OCI-LY1 (cell line): ENCODE data around the gene NOTUM.

Experiments
- H2AFZ ChIP-seq: fragments of 200-600 bp; sonication (generic), shearing (Covaris generic); 2 replicates; pipeline ENCODE4 v1.6.0; 2014; ENCODE audit warnings: antibody characterized with exemption, mild to moderate bottlenecking, low read length
- H3F3A ChIP-seq: fragments of 200-600 bp; sonication (generic), shearing (Covaris generic); 2 replicates; pipeline ENCODE4 v1.6.0; 2014; ENCODE audit warnings: mild to moderate bottlenecking, antibody characterized with exemption, low read length, moderate library complexity; ENCODE audit not compliant: insufficient read depth
- H3K27ac ChIP-seq: fragments of 200-600 bp; sonication (generic); 2 replicates; pipeline ENCODE4 v1.5.1; 2014; ENCODE audit warnings: low read length, mixed run types, mild to moderate bottlenecking, low read depth; ENCODE audit not compliant: poor library complexity, severe bottlenecking
- H3K27me3 ChIP-seq: fragments of 200-600 bp; sonication (generic); 2 replicates; pipeline ENCODE4 v1.6.0; 2014; ENCODE audit warnings: antibody characterized with exemption, mild to moderate bottlenecking, low read length, moderate library complexity; ENCODE audit not compliant: insufficient read depth
- H3K36me3 ChIP-seq: fragments of 200-600 bp; sonication (generic); 2 replicates; pipeline ENCODE4 v1.6.1; 2014; ENCODE audit warnings: mild to moderate bottlenecking, antibody characterized with exemption, low read length, moderate library complexity, mixed read lengths; ENCODE audit not compliant: insufficient read depth
- H3K4me1 ChIP-seq: fragments of 200-600 bp; sonication (generic); 2 replicates; pipeline ENCODE4 v1.5.1; 2014; ENCODE audit warnings: mild to moderate bottlenecking, low read length, moderate library complexity; ENCODE audit not compliant: insufficient read depth, severe bottlenecking
- H3K4me2 ChIP-seq: fragments of 200-600 bp; sonication (generic), shearing (Covaris generic); 2 replicates; pipeline ENCODE4 v1.6.1; 2014; ENCODE audit warnings: low read length
- H3K4me3 ChIP-seq: fragments of 200-600 bp; sonication (generic); 2 replicates; pipeline ENCODE4 v1.5.1; 2014; ENCODE audit warnings: low read length, low read depth, mild to moderate bottlenecking, mixed read lengths; ENCODE audit not compliant: poor library complexity, severe bottlenecking
- H3K79me2 ChIP-seq: fragments of 200-600 bp; shearing (Covaris generic); 2 replicates; pipeline ENCODE4 v1.6.1; 2016; ENCODE audit warnings: mixed run types, low read length, mixed read lengths; ENCODE audit not compliant: insufficient read depth
- H3K9ac ChIP-seq: fragments of 200-600 bp; sonication (generic), shearing (Covaris generic); 2 replicates; pipeline ENCODE4 v1.6.1; 2014; ENCODE audit warnings: mild to moderate bottlenecking, low read length, mixed read lengths
- H3K9me2 ChIP-seq: fragments of 200-600 bp; sonication (generic), shearing (Covaris generic); 2 replicates; pipeline ENCODE4 v1.6.1; 2014; ENCODE audit warnings: low read depth, mild to moderate bottlenecking, low read length, mixed read lengths
- H3K9me3 ChIP-seq: fragments of 200-600 bp; shearing (Covaris generic); 2 replicates; pipeline ENCODE4 v1.6.1; 2014; ENCODE audit warnings: low read length, mixed read lengths
- H4K20me1 ChIP-seq: fragments of 200-600 bp; sonication (generic), shearing (Covaris generic); 2 replicates; pipeline ENCODE4 v1.6.0; 2016; ENCODE audit warnings: mild to moderate bottlenecking, low read length; ENCODE audit not compliant: insufficient read depth
- EZH2 ChIP-seq: fragments of 200-600 bp; sonication (generic), shearing (Covaris generic); IDR thresholded peaks from 2 replicates; pipeline ENCODE4 v1.8.0; 2017; ENCODE audit warnings: borderline replicate concordance, mixed run types, mild to moderate bottlenecking, antibody characterized with exemption, low read length, moderate library complexity, mixed read lengths
- TF ChIP-seq, protein P1 (sequence below): fragments of 200-600 bp; sonication (generic), shearing (Covaris generic); IDR thresholded peaks from 2 replicates; pipeline ENCODE4 v1.5.1; 2017; ENCODE audit warnings: mild to moderate bottlenecking, antibody characterized with exemption, low read length, moderate library complexity, mixed read lengths

Gene NOTUM

DNA sequence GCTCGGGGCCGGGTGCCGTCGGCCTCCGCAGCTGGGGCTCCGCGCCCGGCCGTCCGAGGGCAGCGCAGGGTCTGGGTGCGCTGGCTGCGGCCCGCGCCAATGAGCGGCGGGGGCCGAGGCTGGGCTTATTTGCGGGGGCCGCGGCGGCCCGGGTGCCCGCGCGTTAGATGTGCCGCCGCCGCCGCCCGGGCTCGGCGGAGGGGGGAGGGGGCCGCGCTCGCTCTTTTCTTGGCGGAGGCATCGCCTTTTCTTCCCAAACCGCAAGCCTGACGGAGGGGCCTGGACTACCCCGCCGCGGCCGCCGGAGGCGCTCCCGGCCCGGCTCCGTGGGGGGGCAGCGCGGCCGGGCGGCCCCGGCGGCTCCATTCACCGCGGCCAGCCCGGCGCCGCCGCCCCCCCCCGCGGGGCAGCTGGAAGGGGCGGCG, at the start of gene NOTUM:
Gene NOTUM (minus strand): TSS at position 101 of the 425 bp plus-strand sequence. CDS start 278 bp downstream, outside the sequence.
- no peaks in the 10 kb centered on the region for H3F3A ChIP-seq
- peaks cover 30% of the 10 kb centered on the region; the same call in 1 of the 2 replicates for H3K27me3 ChIP-seq
- H3K4me3 ChIP-seq, result peak within 1 kb of the TSS; percentile 48
- no peaks in the 10 kb centered on the region for H3K36me3 ChIP-seq
- H2AFZ ChIP-seq, result no peak within 1 kb of the TSS
- TF ChIP-seq EZH2, result no peak
- TF ChIP-seq, protein P1, sequence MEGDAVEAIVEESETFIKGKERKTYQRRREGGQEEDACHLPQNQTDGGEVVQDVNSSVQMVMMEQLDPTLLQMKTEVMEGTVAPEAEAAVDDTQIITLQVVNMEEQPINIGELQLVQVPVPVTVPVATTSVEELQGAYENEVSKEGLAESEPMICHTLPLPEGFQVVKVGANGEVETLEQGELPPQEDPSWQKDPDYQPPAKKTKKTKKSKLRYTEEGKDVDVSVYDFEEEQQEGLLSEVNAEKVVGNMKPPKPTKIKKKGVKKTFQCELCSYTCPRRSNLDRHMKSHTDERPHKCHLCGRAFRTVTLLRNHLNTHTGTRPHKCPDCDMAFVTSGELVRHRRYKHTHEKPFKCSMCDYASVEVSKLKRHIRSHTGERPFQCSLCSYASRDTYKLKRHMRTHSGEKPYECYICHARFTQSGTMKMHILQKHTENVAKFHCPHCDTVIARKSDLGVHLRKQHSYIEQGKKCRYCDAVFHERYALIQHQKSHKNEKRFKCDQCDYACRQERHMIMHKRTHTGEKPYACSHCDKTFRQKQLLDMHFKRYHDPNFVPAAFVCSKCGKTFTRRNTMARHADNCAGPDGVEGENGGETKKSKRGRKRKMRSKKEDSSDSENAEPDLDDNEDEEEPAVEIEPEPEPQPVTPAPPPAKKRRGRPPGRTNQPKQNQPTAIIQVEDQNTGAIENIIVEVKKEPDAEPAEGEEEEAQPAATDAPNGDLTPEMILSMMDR, result no peak
- no peaks in the 10 kb centered on the region for H3K9me3 ChIP-seq
- H4K20me1 ChIP-seq, result no peaks in the 10 kb centered on the region
- peak within 1 kb of the TSS; percentile 67 for H3K4me2 ChIP-seq
- H3K9ac ChIP-seq, result no peak within 1 kb of the TSS
- peaks cover 10% of the 10 kb centered on the region for H3K4me1 ChIP-seq
- no peak within 1 kb of the TSS for H3K27ac ChIP-seq
- H3K9me2 ChIP-seq, result no peaks in the 10 kb centered on the region
- H3K79me2 ChIP-seq, result no peaks in the 10 kb centered on the region

DNA sequence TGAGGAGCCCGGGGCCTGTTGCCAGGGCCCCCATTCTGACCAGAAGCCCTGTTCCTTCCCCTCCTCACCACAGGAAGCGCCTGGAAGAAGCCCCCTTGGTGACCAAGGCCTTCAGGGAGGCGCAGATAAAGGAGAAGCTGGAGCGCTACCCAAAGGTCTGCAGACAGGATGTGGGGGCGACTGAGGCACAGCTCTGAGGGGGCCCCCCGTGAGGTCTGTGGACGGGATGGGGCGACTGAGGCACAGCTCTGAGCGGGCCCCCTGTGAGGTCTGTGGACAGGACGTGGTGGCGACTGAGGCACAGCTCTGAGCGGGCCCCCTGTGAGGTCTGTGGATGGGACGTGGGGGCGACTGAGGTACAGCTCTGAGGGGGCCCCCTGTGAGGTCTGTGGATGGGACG, 48.4 kb upstream of the NOTUM start:
- no peak for TF ChIP-seq EZH2
- TF ChIP-seq, protein P1, result no peak
- H3K27me3 ChIP-seq, result no peaks in the 10 kb centered on the region; the same call in 1 of the 2 replicates
- H3K4me2 ChIP-seq, result no peak overlapping the region
- H3K36me3 ChIP-seq, result no peaks in the 10 kb centered on the region; the same call in 1 of the 2 replicates
- H3K9me3 ChIP-seq, result no peaks in the 10 kb centered on the region
- H3K4me1 ChIP-seq, result no peaks in the 10 kb centered on the region
- H3K27ac ChIP-seq, result no peak overlapping the region
- no peaks in the 10 kb centered on the region for H3K9me2 ChIP-seq
- H3K9ac ChIP-seq, result no peak overlapping the region
- H4K20me1 ChIP-seq, result no peaks in the 10 kb centered on the region
- H3K4me3 ChIP-seq, result no peak overlapping the region
- no peaks in the 10 kb centered on the region for H3K79me2 ChIP-seq
- H2AFZ ChIP-seq, result no peak overlapping the region
- H3F3A ChIP-seq, result no peaks in the 10 kb centered on the region

DNA sequence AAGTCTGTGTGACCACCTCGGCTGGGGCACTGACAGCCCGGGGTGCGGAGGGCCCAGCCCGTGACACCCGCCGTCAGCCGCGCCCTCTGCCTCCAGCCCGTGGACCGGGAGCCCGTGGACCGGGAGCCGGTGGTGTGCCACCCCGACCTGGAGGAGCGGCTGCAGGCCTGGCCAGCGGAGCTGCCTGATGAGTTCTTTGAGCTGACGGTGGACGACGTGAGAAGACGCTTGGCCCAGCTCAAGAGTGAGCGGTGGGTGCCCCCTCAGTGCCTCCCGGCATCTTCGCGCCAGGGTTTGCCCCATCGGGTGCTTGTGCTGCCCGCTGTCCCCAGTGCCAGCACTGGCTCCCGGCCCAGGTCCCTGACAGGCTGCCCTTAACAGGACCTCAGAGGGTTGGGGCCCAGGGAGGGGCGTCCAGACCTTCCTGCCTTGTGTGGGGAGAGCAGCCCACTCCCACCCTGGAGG, 48.0 kb upstream of the NOTUM start:
- H4K20me1 ChIP-seq, result no peaks in the 10 kb centered on the region
- no peaks in the 10 kb centered on the region; the same call in 1 of the 2 replicates for H3K27me3 ChIP-seq
- H3K36me3 ChIP-seq, result no peaks in the 10 kb centered on the region; the same call in 1 of the 2 replicates
- no peaks in the 10 kb centered on the region for H3K4me1 ChIP-seq
- H3K9ac ChIP-seq, result no peak overlapping the region
- H3K9me3 ChIP-seq, result no peaks in the 10 kb centered on the region
- no peak for TF ChIP-seq EZH2
- H3K27ac ChIP-seq, result no peak overlapping the region
- no peak overlapping the region for H2AFZ ChIP-seq
- no peaks in the 10 kb centered on the region for H3F3A ChIP-seq
- H3K79me2 ChIP-seq, result no peaks in the 10 kb centered on the region
- no peak overlapping the region for H3K4me2 ChIP-seq
- H3K4me3 ChIP-seq, result no peak overlapping the region
- no peaks in the 10 kb centered on the region for H3K9me2 ChIP-seq
